Nephron progenitor cell (in vitro differentiated cells): ENCODE results near the gene ANXA2.

Experiments used
- DNase-seq: peaks from one replicate; pipeline ENCODE4 v3.0.0; 2021
- H3K27ac Mint-ChIP-seq: 2 replicates; pipeline ENCODE4 v1.8.0; 2021; ENCODE audit warnings: mild to moderate bottlenecking, moderate library complexity, mixed read lengths
- H3K27me3 Mint-ChIP-seq: 2 replicates; pipeline ENCODE4 v1.8.0; 2021; ENCODE audit warnings: mild to moderate bottlenecking, low read depth, mixed read lengths; ENCODE audit not compliant: poor library complexity
- H3K36me3 Mint-ChIP-seq: 2 replicates; pipeline ENCODE4 v1.8.0; 2021; ENCODE audit warnings: low read depth, mixed read lengths
- H3K4me1 Mint-ChIP-seq: 2 replicates; pipeline ENCODE4 v1.8.0; 2021; ENCODE audit warnings: mixed read lengths
- H3K4me3 Mint-ChIP-seq: 2 replicates; pipeline ENCODE4 v1.8.0; 2021; ENCODE audit warnings: mild to moderate bottlenecking, moderate library complexity, mixed read lengths
- H3K9me3 Mint-ChIP-seq: 2 replicates; pipeline ENCODE4 v1.8.0; 2021; ENCODE audit warnings: mild to moderate bottlenecking, moderate library complexity, mixed read lengths
- CTCF ChIP-seq: fragments of 200-600 bp; sonication (generic); IDR thresholded peaks from 2 replicates; pipeline ENCODE4 v1.5.0; 2021; ENCODE audit warnings: antibody characterized with exemption

Gene ANXA2

GRCh38 chr15:60353245-60353920, 44.4 kb downstream of the ANXA2 start:
- Mint-ChIP-seq H3K9me3 (no peaks in the 10 kb centered on the region), H3K36me3 (peaks cover 57% of the 10 kb centered on the region), H3K4me1 (peaks cover 19% of the 10 kb centered on the region), H3K4me3 (no peak overlapping the region), H3K27me3 (no peaks in the 10 kb centered on the region), H3K27ac (no peak overlapping the region)
- DNase-seq: no peak
- no peak for TF ChIP-seq CTCF

- Mint-ChIP-seq H3K27me3 (no peaks in the 10 kb centered on the region), H3K4me1 (peaks cover 19% of the 10 kb centered on the region), H3K4me3 (no peak overlapping the region), H3K36me3 (peaks cover 65% of the 10 kb centered on the region), H3K9me3 (no peaks in the 10 kb centered on the region), H3K27ac (no peak overlapping the region)
- no peak for TF ChIP-seq CTCF
- no peak for DNase-seq
These were observed 45.3 kb downstream of the ANXA2 start for GRCh38 chr15:60352525-60352924.

- Mint-ChIP-seq H3K9me3 (no peaks in the 10 kb centered on the region), H3K36me3 (peaks cover 76% of the 10 kb centered on the region), H3K27me3 (peaks cover 2% of the 10 kb centered on the region), H3K4me1 (peaks cover 19% of the 10 kb centered on the region), H3K4me3 (no peak overlapping the region), H3K27ac (peak overlapping the region; percentile 71)
- no peak for TF ChIP-seq CTCF
- DNase-seq: no peak
These were observed 46.7 kb downstream of the ANXA2 start for GRCh38 chr15:60351066-60351465.

- Mint-ChIP-seq H3K27me3 (peaks cover 3% of the 10 kb centered on the region), H3K36me3 (peaks cover 71% of the 10 kb centered on the region), H3K27ac (peak overlapping the region; percentile 71), H3K9me3 (no peaks in the 10 kb centered on the region), H3K4me1 (peaks cover 19% of the 10 kb centered on the region), H3K4me3 (no peak overlapping the region)
- TF ChIP-seq CTCF: no peak
- DNase-seq: no peak
These were observed 47.7 kb downstream of the ANXA2 start for GRCh38 chr15:60350108-60350507.

- H3K27ac Mint-ChIP-seq: peak overlapping the region; percentile 28
- peaks cover 3% of the 10 kb centered on the region for H3K27me3 Mint-ChIP-seq
- no peak overlapping the region for H3K4me3 Mint-ChIP-seq
- no peaks in the 10 kb centered on the region for H3K9me3 Mint-ChIP-seq
- no peak for TF ChIP-seq CTCF
- no peak for DNase-seq
- peaks cover 67% of the 10 kb centered on the region for H3K36me3 Mint-ChIP-seq
- peaks cover 21% of the 10 kb centered on the region for H3K4me1 Mint-ChIP-seq
These were observed 48.2 kb downstream of the ANXA2 start for GRCh38 chr15:60349589-60349988.

GRCh38 chr15:60347480-60348049, 50.2 kb downstream of the ANXA2 start:
- no peak overlapping the region for H3K27ac Mint-ChIP-seq
- DNase-seq: no peak
- H3K36me3 Mint-ChIP-seq: peaks cover 50% of the 10 kb centered on the region
- peaks cover 3% of the 10 kb centered on the region for H3K9me3 Mint-ChIP-seq
- no peak overlapping the region for H3K4me3 Mint-ChIP-seq
- H3K4me1 Mint-ChIP-seq: peaks cover 41% of the 10 kb centered on the region
- no peak for TF ChIP-seq CTCF
- peaks cover 3% of the 10 kb centered on the region for H3K27me3 Mint-ChIP-seq
